Body of pancreas (tissue), 4 donors: ENCODE data around the gene RAB10.

Experiments used
- POLR2A ChIP-seq, 3 donors: fragments of 450-650 bp; IDR thresholded peaks; one replicate each; pipeline ENCODE4 v1.6.1; 2016; ENCODE audit warnings: antibody characterized with exemption in 3 of 3, mild to moderate bottlenecking in 2 of 3
- TF ChIP-seq, protein P1 (sequence below), 7 experiments: fragments of 450-650 bp in 4 of 7; fragments of 200-600 bp in 3 of 7; sonication (generic) in 3 of 7; IDR thresholded peaks; one replicate each; pipeline ENCODE4 v1.5.1; 2016 to 2019; ENCODE audit warnings: antibody characterized with exemption in 7 of 7

DNA sequence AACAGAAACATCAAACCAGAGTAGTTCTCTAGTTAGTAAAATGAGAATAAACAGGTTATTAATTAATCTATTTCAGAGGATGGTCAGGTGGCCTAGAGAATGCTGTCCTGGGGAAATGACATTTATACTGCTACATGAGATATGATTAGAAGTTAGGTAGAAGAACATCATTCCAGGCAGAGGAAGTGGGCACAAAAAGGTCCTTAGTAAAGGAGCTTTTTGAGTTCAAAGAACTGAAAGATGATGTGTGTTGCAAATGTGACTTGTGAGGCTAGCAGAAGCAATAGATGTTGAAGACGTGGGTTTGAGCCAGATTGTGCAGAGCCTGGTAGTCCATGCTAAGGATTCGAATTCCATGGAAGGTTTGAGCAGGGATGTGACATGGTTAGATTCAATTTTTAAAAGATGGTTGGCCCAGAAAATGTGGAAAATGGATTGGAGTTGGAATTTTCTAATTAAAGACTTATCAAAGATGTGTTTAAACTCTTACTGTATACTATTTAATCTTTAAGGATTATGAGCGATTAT lies 34.2 kb downstream of the RAB10 start:
- TF ChIP-seq, protein P1, sequence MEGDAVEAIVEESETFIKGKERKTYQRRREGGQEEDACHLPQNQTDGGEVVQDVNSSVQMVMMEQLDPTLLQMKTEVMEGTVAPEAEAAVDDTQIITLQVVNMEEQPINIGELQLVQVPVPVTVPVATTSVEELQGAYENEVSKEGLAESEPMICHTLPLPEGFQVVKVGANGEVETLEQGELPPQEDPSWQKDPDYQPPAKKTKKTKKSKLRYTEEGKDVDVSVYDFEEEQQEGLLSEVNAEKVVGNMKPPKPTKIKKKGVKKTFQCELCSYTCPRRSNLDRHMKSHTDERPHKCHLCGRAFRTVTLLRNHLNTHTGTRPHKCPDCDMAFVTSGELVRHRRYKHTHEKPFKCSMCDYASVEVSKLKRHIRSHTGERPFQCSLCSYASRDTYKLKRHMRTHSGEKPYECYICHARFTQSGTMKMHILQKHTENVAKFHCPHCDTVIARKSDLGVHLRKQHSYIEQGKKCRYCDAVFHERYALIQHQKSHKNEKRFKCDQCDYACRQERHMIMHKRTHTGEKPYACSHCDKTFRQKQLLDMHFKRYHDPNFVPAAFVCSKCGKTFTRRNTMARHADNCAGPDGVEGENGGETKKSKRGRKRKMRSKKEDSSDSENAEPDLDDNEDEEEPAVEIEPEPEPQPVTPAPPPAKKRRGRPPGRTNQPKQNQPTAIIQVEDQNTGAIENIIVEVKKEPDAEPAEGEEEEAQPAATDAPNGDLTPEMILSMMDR (IDR thresholded peaks at IDR 0.05) = no peak
- no peak for TF ChIP-seq POLR2A (IDR thresholded peaks at IDR 0.05)
